Skeletal muscle tissue (tissue), 4 donors: ENCODE data around the gene CHCHD6. TPM values are rescaled to one million over a fixed set of nuclear protein-coding genes. Genes with fewer than 3 reads are reported as not detected.

ENCODE experiments used
- H3K27ac ChIP-seq: one replicate; pipeline ENCODE4 v1.7.0; 2013; ENCODE audit warnings: mild to moderate bottlenecking, low read depth, low read length, inconsistent platforms
- H3K27me3 ChIP-seq, 3 donors: one replicate each; pipeline ENCODE4 v1.7.0; 2013; ENCODE audit warnings: low read length in 3 of 3; ENCODE audit not compliant: control insufficient read depth in 3 of 3, insufficient read depth in 3 of 3
- H3K36me3 ChIP-seq, 3 donors: one replicate each; pipeline ENCODE4 v1.7.0; 2013; ENCODE audit warnings: low read length in 3 of 3; ENCODE audit not compliant: control insufficient read depth in 3 of 3, insufficient read depth in 3 of 3
- H3K4me1 ChIP-seq, 3 donors: one replicate each; pipeline ENCODE4 v1.7.0; 2013; ENCODE audit warnings: low read length in 3 of 3, mild to moderate bottlenecking in 3 of 3; ENCODE audit not compliant: control insufficient read depth in 3 of 3, insufficient read depth in 3 of 3
- H3K4me3 ChIP-seq, 3 donors: one replicate each; pipeline ENCODE4 v1.7.0; 2013; ENCODE audit warnings: low read length in 3 of 3
- H3K9ac ChIP-seq, 3 donors: one replicate each; pipeline ENCODE4 v1.7.0; 2013; ENCODE audit warnings: low read length in 3 of 3, mild to moderate bottlenecking in 3 of 3, moderate library complexity in 2 of 3, low read depth in 1 of 3
- H3K9me3 ChIP-seq, 3 donors: one replicate each; pipeline ENCODE4 v1.7.0; 2013; ENCODE audit warnings: low read length in 3 of 3; ENCODE audit not compliant: control insufficient read depth in 3 of 3
- total RNA-seq: library from RNA; depleted of rRNA; stranded (reverse); fragments of >200 nt; gene quantifications from one replicate; pipeline ENCODE4 v1.2.3, GENCODE V29; 2014
- donor health status: Osteomylitis.

The CHCHD6 gene
- total RNA-seq, 1 donor from 2014 or later: 8.9 TPM

DNA sequence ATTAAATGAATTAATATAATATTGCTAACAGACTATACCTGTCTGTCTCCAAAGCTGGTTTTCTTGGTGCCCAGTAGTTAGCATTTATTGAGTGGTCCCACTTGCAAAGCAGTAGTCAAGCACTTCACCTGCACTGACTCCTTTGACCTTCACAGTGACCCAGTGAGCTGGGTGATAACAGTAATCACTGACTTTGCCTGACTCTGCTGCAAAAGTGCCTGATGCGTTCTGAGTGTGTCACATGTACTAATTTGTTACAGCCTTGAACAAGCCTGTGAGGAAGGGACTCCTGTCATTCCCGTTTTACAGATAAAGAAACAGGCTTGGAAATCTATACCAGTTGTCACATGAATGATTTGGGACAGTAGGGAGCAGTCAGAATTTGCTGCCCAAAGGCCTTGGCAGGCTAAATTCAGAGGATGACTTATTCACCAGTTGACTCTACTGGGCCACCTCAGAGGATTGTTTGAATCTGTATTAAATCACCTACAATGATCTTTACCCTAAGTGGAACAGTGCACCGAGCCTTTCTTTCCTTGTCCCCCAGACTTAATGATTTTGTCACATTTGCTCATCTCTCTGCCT lies 162.2 kb downstream of the CHCHD6 start:
- Histone ChIP-seq H3K9ac (no peak overlapping the region), H3K27me3 (no peaks in the 10 kb centered on the region), H3K4me1 (peaks cover 17 to 24% (median 19%) of the 10 kb centered on the region in 3 donors), H3K27ac (no peak overlapping the region), H3K4me3 (no peak overlapping the region), H3K36me3 (peaks cover 0 to 2% (median 2%) of the 10 kb centered on the region in 3 donors), H3K9me3 (no peaks in the 10 kb centered on the region)

DNA sequence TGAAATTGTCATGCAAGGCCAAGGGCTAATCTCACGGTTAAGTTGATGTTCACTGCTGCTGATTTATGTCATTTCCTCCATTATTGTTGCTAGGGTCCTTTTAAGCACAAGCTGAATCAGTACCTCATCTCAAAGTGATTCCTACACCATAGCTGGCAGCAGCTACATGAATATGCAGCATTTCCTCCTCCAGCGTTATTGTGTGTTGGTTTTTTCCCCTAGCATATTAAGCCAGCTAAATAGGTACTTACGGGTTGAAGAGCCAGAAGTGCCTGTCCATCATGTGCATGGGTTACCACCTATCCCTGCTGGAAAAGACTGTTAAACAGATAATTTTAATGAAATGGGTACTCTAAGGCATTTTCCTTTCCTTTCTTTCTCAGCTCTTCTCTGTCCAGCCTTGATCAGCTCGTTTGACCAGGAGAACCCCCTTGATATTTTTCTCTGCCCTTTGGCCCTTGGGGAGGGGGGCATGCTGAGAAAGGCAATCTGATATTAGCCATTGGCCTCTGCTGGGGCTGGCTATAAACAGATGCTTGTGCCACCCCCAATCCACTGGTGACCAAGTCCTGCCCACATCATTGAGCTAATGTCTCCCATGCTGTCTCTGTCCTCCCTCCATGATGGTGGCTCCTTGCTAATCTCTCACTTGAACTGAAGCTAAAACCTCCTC lies 163.3 kb downstream of the CHCHD6 start:
- Histone ChIP-seq H3K9ac (no peak overlapping the region), H3K9me3 (no peaks in the 10 kb centered on the region), H3K27ac (no peak overlapping the region), H3K36me3 (peaks cover 0 to 2% (median 2%) of the 10 kb centered on the region in 3 donors), H3K4me1 (peaks cover 17 to 24% (median 19%) of the 10 kb centered on the region in 3 donors), H3K27me3 (no peaks in the 10 kb centered on the region), H3K4me3 (no peak overlapping the region)

DNA sequence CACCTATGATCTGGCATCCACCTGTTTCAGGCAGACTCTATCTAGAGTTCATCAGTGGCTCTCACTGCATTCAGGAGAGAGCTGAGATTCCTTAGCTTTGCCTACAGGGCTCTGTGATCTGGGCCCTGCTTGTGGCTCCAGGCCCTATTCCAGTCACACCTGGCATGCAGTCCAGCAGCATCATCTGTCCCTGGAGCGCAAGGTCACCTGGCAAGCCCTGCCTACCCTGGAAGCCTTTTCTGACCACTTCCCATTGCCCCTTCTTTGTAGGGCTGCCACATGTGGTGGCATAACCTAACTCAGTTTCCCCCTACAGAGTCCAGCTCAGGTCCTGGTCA lies 163.8 kb downstream of the CHCHD6 start:
- peaks cover 0 to 2% (median 2%) of the 10 kb centered on the region in 3 donors for H3K36me3 ChIP-seq
- H3K27ac ChIP-seq: no peak overlapping the region
- no peak overlapping the region for H3K4me3 ChIP-seq
- no peak overlapping the region for H3K9ac ChIP-seq
- H3K4me1 ChIP-seq: peaks cover 17 to 24% (median 19%) of the 10 kb centered on the region in 3 donors
- no peaks in the 10 kb centered on the region for H3K27me3 ChIP-seq
- H3K9me3 ChIP-seq: no peaks in the 10 kb centered on the region

DNA sequence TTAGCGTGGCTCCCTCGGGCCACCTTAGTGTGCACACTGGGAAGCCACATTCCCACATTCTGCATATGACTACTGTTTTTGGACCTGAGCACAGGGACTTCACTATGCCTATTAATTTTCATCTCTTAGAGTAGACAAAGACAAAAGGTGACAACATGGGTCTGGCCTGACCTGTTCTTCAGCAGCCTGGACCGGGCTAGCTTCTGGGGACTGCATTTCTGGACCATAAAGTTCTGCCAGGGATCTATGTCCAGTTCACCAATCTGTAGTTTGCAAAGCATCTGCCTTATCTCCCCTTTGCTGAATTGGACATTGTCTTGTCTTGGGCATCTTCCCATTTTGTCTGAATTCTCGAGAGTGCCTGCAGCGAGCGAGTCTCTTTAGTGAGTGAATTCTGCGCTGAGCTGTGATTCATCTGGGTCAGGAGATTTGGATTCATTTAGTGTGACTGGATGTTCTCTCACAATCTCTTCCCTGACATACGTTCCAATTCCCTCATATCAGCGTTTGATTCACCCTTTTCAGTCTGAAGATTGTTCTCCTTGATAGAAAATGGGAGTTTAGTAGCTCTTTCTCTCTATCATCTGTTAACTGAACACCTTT lies 166.7 kb downstream of the CHCHD6 start:
- Histone ChIP-seq H3K9ac (no peak overlapping the region), H3K9me3 (no peaks in the 10 kb centered on the region), H3K27ac (peak overlapping the region; percentile 38), H3K36me3 (no peaks in the 10 kb centered on the region), H3K4me1 (peaks cover 17 to 24% (median 19%) of the 10 kb centered on the region in 3 donors), H3K27me3 (no peaks in the 10 kb centered on the region), H3K4me3 (no peak overlapping the region)

DNA sequence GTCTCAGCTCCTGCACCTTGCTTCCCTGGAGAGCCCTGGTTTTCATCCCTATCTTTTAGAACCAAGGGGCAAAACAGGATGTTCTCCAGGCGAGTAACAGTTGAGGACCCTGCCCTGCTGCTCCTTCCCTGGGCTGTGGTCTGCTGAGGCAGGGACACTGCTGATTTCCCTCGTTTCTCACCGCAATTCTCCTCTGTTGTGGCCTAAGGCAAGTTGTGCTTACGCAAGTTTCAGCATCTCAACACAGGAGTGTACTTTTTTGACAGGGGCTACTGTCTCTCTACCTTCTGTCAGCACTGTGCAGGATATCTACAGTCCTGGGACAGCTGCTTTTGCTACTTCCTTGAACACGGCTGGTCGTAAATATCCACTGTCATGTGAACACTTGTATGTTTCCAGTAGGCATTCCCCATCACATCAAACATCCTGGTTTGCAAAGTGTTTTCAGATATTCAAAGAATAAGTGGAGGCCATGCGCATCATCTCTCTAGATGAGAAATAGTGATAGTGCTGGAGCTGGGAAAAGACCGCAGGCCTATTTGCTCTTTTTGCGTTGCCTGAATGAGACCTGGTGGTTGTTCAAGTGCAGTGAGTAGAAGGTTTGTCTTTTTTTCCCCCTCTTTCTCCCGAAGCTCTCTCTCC lies 168.8 kb downstream of the CHCHD6 start:
- H3K4me3 ChIP-seq: no peak overlapping the region
- no peaks in the 10 kb centered on the region for H3K9me3 ChIP-seq
- H3K27me3 ChIP-seq: no peaks in the 10 kb centered on the region

DNA sequence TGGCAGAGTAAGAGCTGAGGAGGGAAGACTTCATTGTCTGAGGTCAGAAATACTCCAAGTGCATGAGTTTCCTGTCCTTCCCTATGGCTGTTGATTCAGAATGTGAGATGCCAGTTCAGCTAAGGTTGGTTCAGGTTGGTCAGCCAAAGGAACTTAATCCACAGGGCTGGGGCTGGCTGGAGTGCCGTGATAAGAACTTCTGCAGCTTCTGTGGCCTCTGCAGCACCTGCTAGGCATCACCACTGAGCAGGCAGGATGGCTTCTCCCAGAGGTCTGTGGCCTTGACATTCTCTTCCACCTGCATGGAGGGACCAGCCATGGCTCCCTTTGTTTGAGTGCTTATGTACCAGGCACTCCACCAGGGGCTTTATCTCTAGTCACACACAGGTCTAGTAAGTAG lies 169.4 kb downstream of the CHCHD6 start:
- Histone ChIP-seq H3K27me3 (no peaks in the 10 kb centered on the region), H3K9me3 (no peaks in the 10 kb centered on the region), H3K9ac (no peak overlapping the region), H3K36me3 (no peaks in the 10 kb centered on the region), H3K27ac (no peak overlapping the region), H3K4me1 (peaks cover 0 to 5% (median 0%) of the 10 kb centered on the region in 3 donors), H3K4me3 (no peak overlapping the region)

More for the DNA sequence above, 168.8 kb downstream of the CHCHD6 start:
- no peak overlapping the region for H3K27ac ChIP-seq
- no peaks in the 10 kb centered on the region for H3K36me3 ChIP-seq
- no peak overlapping the region for H3K9ac ChIP-seq
- peaks cover 3 to 7% (median 3%) of the 10 kb centered on the region in 3 donors for H3K4me1 ChIP-seq

DNA sequence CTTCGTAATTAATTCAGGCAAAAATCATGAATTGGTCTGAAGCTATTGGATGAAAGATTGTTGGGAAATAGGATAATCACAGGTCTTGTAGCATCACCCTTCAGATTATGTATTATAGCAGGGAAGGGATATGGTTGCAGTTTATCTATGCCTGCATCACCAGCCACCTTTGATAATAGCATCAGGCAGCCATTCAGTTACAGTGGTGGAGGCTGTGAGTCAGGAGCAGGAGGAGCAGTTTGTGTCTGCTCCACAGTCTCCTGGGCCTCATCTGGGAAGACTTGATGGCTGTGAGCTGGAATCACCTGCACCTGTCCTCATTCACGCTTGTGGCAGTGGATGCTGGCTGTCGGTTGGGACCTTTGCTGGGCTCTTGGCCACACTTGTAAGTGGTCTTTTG lies 174.6 kb downstream of the CHCHD6 start:
- Histone ChIP-seq H3K27me3 (no peaks in the 10 kb centered on the region), H3K9ac (no peak overlapping the region), H3K4me1 (no peaks in the 10 kb centered on the region), H3K36me3 (no peaks in the 10 kb centered on the region), H3K4me3 (no peak overlapping the region), H3K27ac (no peak overlapping the region), H3K9me3 (no peaks in the 10 kb centered on the region)

DNA sequence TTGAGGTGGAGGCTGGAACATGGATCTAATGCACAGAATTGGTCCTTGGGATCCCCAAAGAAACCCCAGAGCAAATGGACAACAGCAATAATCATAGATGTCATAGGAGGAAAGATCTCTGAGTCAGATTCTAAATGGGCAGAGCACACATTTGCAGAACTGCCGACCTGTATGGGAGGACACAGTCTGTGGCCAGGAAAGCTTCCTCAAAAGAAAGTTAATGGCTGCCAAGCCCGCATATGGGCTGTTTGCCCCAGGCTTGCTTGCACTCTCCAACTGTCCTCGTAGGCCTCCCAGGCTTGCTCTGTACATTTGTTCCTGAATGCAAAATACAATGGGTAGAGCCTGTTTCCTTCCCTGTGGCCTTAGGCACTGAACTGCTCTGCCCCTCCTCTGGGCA lies 176.9 kb downstream of the CHCHD6 start:
- Histone ChIP-seq H3K9me3 (no peaks in the 10 kb centered on the region), H3K4me3 (no peak overlapping the region), H3K4me1 (no peaks in the 10 kb centered on the region), H3K36me3 (no peaks in the 10 kb centered on the region), H3K27me3 (no peaks in the 10 kb centered on the region), H3K27ac (no peak overlapping the region), H3K9ac (no peak overlapping the region)

DNA sequence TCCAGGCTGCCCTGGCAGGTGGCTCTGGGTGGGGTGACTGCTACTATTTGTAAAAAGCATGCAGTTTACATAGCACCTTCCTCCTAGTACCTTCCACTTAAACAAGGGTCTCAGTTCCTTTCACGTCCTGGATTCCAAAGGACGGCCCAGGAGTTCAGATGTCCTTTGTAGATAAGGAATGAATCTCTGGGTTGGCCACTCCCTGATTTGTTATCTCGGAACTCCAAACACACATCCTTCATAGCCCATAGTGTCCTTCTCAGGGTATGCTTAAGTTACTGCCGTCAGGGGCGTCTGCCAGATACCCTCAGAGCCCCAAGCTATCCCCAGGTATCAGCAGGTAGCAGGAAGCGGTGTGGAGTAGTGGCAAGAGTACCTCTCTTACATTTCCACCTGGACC lies 177.8 kb downstream of the CHCHD6 start:
- Histone ChIP-seq H3K36me3 (no peaks in the 10 kb centered on the region), H3K9me3 (no peaks in the 10 kb centered on the region), H3K9ac (no peak overlapping the region), H3K27me3 (no peaks in the 10 kb centered on the region), H3K4me3 (no peak overlapping the region), H3K4me1 (no peaks in the 10 kb centered on the region), H3K27ac (no peak overlapping the region)

DNA sequence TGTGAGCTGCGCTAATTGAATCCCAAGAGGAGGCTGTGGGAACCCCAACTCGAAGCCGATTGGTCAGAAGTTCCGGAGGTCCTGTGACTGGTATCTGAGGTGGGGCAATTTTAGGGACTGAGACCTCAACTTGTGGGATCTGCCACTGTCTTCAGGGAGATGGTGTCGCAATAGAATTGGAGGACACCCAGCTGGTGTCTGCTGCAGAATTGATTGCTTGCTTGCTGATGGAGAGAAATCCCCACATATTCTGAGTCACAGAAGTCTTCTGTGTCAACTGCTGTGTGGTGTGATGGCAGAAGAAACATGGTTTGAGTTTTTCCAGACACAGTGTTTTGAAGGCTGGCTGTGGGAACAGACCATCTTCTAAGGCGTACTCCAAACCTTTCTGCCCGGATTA lies 179.2 kb downstream of the CHCHD6 start:
- Histone ChIP-seq H3K4me3 (no peak overlapping the region), H3K9ac (no peak overlapping the region), H3K36me3 (no peaks in the 10 kb centered on the region), H3K4me1 (no peaks in the 10 kb centered on the region), H3K27ac (no peak overlapping the region), H3K9me3 (no peaks in the 10 kb centered on the region), H3K27me3 (no peaks in the 10 kb centered on the region)
